ACC112 (cell line): ENCODE measurements around the gene ASXL1.
A peak's percentile ranks its signal among the peaks of the same experiment; 100 is the strongest.

Experiments used
- H2AFZ ChIP-seq: fragments of 200-600 bp; sonication (generic); one replicate; pipeline ENCODE4 v1.6.0; 2017; ENCODE audit warnings: antibody characterized with exemption, low read length; ENCODE audit not compliant: unreplicated experiment
- H3K27ac ChIP-seq: fragments of 200-600 bp; sonication (generic); 2 replicates; pipeline ENCODE4 v1.5.1; 2014; ENCODE audit warnings: low read depth, mild to moderate bottlenecking, antibody characterized with exemption, low read length, moderate library complexity
- H3K27me3 ChIP-seq: fragments of 200-600 bp; sonication (generic); 2 replicates; pipeline ENCODE4 v1.6.1; 2014; ENCODE audit warnings: mild to moderate bottlenecking, antibody characterized with exemption, low read length, moderate library complexity, mixed read lengths; ENCODE audit not compliant: insufficient read depth
- H3K36me3 ChIP-seq: fragments of 200-600 bp; sonication (generic); 2 replicates; pipeline ENCODE4 v1.6.1; 2016; ENCODE audit warnings: mild to moderate bottlenecking, antibody characterized with exemption, low read length, moderate library complexity, mixed read lengths; ENCODE audit not compliant: insufficient read depth
- H3K4me1 ChIP-seq: fragments of 200-600 bp; sonication (generic); one replicate; pipeline ENCODE4 v1.6.1; 2016; ENCODE audit warnings: low read length, mixed read lengths; ENCODE audit not compliant: insufficient read depth, unreplicated experiment, control insufficient read depth
- H3K4me3 ChIP-seq: fragments of 200-600 bp; sonication (generic); 2 replicates; pipeline ENCODE4 v1.5.1; 2014; ENCODE audit warnings: mild to moderate bottlenecking, low read depth, low read length
- H3K79me2 ChIP-seq: fragments of 200-600 bp; sonication (generic); one replicate; pipeline ENCODE4 v1.6.0; 2016; ENCODE audit warnings: low read length; ENCODE audit not compliant: control insufficient read depth, unreplicated experiment, insufficient read depth

The ASXL1 gene

GRCh38 chr20:32454164-32455145 lies 96.3 kb downstream of the ASXL1 start:
- Histone ChIP-seq H3K27ac (no peak overlapping the region), H3K27me3 (no peaks in the 10 kb centered on the region), H3K36me3 (no peaks in the 10 kb centered on the region), H2AFZ (no peak overlapping the region), H3K79me2 (no peaks in the 10 kb centered on the region), H3K4me1 (peaks cover 11% of the 10 kb centered on the region), H3K4me3 (no peak overlapping the region)

GRCh38 chr20:32455171-32455900 lies 97.2 kb downstream of the ASXL1 start:
- Histone ChIP-seq H3K27ac (no peak overlapping the region), H3K4me1 (peaks cover 11% of the 10 kb centered on the region), H3K36me3 (no peaks in the 10 kb centered on the region), H3K4me3 (no peak overlapping the region), H3K79me2 (no peaks in the 10 kb centered on the region), H3K27me3 (no peaks in the 10 kb centered on the region), H2AFZ (no peak overlapping the region)

GRCh38 chr20:32455901-32456701 lies 98.0 kb downstream of the ASXL1 start:
- Histone ChIP-seq H3K36me3 (no peaks in the 10 kb centered on the region), H3K27ac (no peak overlapping the region), H3K27me3 (no peaks in the 10 kb centered on the region), H3K4me3 (no peak overlapping the region; the same call in 1 of the 2 replicates), H3K79me2 (no peaks in the 10 kb centered on the region), H2AFZ (no peak overlapping the region), H3K4me1 (peaks cover 11% of the 10 kb centered on the region)

- H3K36me3 ChIP-seq = no peaks in the 10 kb centered on the region
- H3K79me2 ChIP-seq = no peaks in the 10 kb centered on the region
- H3K4me3 ChIP-seq = peak overlapping the region; percentile 76
- no peaks in the 10 kb centered on the region for H3K27me3 ChIP-seq
- peaks cover 11% of the 10 kb centered on the region for H3K4me1 ChIP-seq
- H3K27ac ChIP-seq = no peak overlapping the region
- no peak overlapping the region for H2AFZ ChIP-seq
Observed at GRCh38 chr20:32456869-32457478, 98.8 kb downstream of the ASXL1 start.

- Histone ChIP-seq H3K79me2 (no peaks in the 10 kb centered on the region), H3K4me3 (peak overlapping the region; percentile 76), H2AFZ (no peak overlapping the region)
Observed at GRCh38 chr20:32457479-32457986, 99.4 kb downstream of the ASXL1 start.

GRCh38 chr20:32458061-32458836 lies 100.1 kb downstream of the ASXL1 start:
- Histone ChIP-seq H3K36me3 (no peaks in the 10 kb centered on the region), H3K79me2 (no peaks in the 10 kb centered on the region), H3K27ac (no peak overlapping the region), H3K27me3 (no peaks in the 10 kb centered on the region), H3K4me3 (peak overlapping the region; percentile 76; the same call in 1 of the 2 replicates), H2AFZ (no peak overlapping the region), H3K4me1 (peaks cover 11% of the 10 kb centered on the region)

More at GRCh38 chr20:32457479-32457986, 99.4 kb downstream of the ASXL1 start:
- H3K27ac ChIP-seq = no peak overlapping the region
- H3K4me1 ChIP-seq = peaks cover 11% of the 10 kb centered on the region
- H3K36me3 ChIP-seq = no peaks in the 10 kb centered on the region
- H3K27me3 ChIP-seq = no peaks in the 10 kb centered on the region

GRCh38 chr20:32458837-32459220 lies 100.7 kb downstream of the ASXL1 start:
- Histone ChIP-seq H3K36me3 (no peaks in the 10 kb centered on the region), H3K27me3 (no peaks in the 10 kb centered on the region), H3K79me2 (no peaks in the 10 kb centered on the region), H3K4me1 (peaks cover 11% of the 10 kb centered on the region), H2AFZ (no peak overlapping the region), H3K27ac (no peak overlapping the region), H3K4me3 (no peak overlapping the region)

GRCh38 chr20:32460231-32460630 lies 102.1 kb downstream of the ASXL1 start:
- no peaks in the 10 kb centered on the region for H3K27me3 ChIP-seq
- H3K79me2 ChIP-seq = no peaks in the 10 kb centered on the region
- H3K4me3 ChIP-seq = no peak overlapping the region
- H3K4me1 ChIP-seq = peaks cover 16% of the 10 kb centered on the region
- H2AFZ ChIP-seq = no peak overlapping the region
- no peak overlapping the region for H3K27ac ChIP-seq
- H3K36me3 ChIP-seq = no peaks in the 10 kb centered on the region

- H3K79me2 ChIP-seq = no peaks in the 10 kb centered on the region
- H3K4me1 ChIP-seq = peaks cover 22% of the 10 kb centered on the region
Observed at GRCh38 chr20:32460683-32461320, 102.7 kb downstream of the ASXL1 start.

More at GRCh38 chr20:32460683-32461320, 102.7 kb downstream of the ASXL1 start:
- Histone ChIP-seq H3K27me3 (no peaks in the 10 kb centered on the region), H3K27ac (no peak overlapping the region), H3K36me3 (no peaks in the 10 kb centered on the region), H3K4me3 (no peak overlapping the region), H2AFZ (no peak overlapping the region)
